HFFc6 (cell line): ENCODE measurements around the gene MDC1. TPM values are rescaled to one million over a fixed set of nuclear protein-coding genes. Genes with fewer than 3 reads are reported as not detected.

Experiments used
- DNase-seq: peaks from one replicate; pipeline ENCODE4 v3.0.0-alpha.2; 2018
- H3K27ac Mint-ChIP-seq: 2 replicates; pipeline ENCODE4 v1.8.0; 2020; ENCODE audit warnings: mild to moderate bottlenecking, mixed read lengths
- H3K27me3 Mint-ChIP-seq: 2 replicates; pipeline ENCODE4 v1.8.0; 2021; ENCODE audit warnings: mild to moderate bottlenecking, moderate library complexity, mixed read lengths; ENCODE audit not compliant: insufficient read depth
- H3K36me3 Mint-ChIP-seq: 2 replicates; pipeline ENCODE4 v1.8.0; 2021; ENCODE audit warnings: low read depth, mixed read lengths
- H3K4me1 Mint-ChIP-seq: 2 replicates; pipeline ENCODE4 v1.8.0; 2020; ENCODE audit warnings: low read depth, mixed read lengths
- H3K4me3 Mint-ChIP-seq: 2 replicates; pipeline ENCODE4 v1.8.0; 2020; ENCODE audit warnings: mild to moderate bottlenecking, moderate library complexity, mixed read lengths
- H3K9me3 Mint-ChIP-seq: 2 replicates; pipeline ENCODE4 v1.8.0; 2020; ENCODE audit warnings: mild to moderate bottlenecking, mixed read lengths
- total RNA-seq, 6 experiments: library from RNA; stranded (reverse); fragmentation: NEBNext Ultra II Directional; extraction: Animal tissue kit (Norgen Biotek cat#: 25700); gene quantifications; 2 replicates in 1 of 6; 3 replicates in 5 of 6; pipeline ENCODE4 v1.2.3, GENCODE V29; 2021
- TF ChIP-seq, protein P1 (sequence below): fragments of 200-600 bp; sonication (generic); IDR thresholded peaks from 2 replicates; pipeline ENCODE4 v1.5.0; 2021; ENCODE audit warnings: antibody characterized with exemption, mild to moderate bottlenecking

Gene MDC1
- total RNA-seq, 6 experiments from 2014 or later: 18.4 to 31.9 (median 28.1) TPM

DNA sequence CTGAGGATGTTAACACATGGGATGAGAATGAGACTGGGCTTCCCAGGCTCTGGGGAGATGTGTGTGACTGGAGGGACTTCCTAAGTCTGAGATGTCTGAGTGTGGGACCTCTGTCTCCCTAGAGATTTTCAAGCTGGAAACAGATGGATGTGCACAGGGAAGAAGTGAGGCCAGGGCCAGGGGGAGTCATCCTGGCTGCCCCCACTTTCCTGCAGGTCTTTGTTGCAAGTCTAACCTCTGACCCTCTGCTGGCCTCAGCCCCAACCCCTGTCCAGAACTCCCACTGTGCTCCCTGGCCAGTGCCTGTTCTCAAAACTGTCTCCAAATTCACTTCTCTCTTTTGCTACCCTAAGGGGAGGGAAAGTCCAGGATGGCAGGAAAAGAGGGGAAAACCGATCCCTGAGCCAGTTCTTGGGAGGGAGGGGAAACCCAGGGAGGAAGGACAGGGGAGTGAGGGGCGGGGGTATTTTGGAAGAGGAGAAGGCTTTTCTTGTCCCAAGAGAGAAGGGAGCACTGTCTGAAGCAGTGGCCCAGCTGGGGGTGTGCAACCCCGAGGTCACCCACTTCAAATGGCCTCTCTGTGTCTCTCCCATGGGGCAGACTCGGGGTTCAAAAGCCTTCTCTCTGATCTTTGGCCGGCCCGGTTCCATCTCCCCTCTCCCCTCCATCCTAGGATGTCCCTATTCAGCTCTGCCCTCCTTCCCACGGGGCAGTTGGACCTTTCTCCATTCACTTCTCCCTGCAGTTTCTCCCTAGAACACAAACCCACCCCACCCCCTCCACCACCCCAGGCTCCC is 33.7 kb downstream of the MDC1 start:
- H3K27ac Mint-ChIP-seq: peak overlapping the region; percentile 95
- no peaks in the 10 kb centered on the region; the same call in 1 of the 2 replicates for H3K9me3 Mint-ChIP-seq
- no peaks in the 10 kb centered on the region; the same call in none of the 2 replicates for H3K27me3 Mint-ChIP-seq
- TF ChIP-seq, protein P1, sequence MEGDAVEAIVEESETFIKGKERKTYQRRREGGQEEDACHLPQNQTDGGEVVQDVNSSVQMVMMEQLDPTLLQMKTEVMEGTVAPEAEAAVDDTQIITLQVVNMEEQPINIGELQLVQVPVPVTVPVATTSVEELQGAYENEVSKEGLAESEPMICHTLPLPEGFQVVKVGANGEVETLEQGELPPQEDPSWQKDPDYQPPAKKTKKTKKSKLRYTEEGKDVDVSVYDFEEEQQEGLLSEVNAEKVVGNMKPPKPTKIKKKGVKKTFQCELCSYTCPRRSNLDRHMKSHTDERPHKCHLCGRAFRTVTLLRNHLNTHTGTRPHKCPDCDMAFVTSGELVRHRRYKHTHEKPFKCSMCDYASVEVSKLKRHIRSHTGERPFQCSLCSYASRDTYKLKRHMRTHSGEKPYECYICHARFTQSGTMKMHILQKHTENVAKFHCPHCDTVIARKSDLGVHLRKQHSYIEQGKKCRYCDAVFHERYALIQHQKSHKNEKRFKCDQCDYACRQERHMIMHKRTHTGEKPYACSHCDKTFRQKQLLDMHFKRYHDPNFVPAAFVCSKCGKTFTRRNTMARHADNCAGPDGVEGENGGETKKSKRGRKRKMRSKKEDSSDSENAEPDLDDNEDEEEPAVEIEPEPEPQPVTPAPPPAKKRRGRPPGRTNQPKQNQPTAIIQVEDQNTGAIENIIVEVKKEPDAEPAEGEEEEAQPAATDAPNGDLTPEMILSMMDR: no peak
- peak overlapping the region; percentile 92 for H3K4me3 Mint-ChIP-seq
- peaks cover 74% of the 10 kb centered on the region for H3K36me3 Mint-ChIP-seq
- DNase-seq: no peak
- peaks cover 61% of the 10 kb centered on the region for H3K4me1 Mint-ChIP-seq

DNA sequence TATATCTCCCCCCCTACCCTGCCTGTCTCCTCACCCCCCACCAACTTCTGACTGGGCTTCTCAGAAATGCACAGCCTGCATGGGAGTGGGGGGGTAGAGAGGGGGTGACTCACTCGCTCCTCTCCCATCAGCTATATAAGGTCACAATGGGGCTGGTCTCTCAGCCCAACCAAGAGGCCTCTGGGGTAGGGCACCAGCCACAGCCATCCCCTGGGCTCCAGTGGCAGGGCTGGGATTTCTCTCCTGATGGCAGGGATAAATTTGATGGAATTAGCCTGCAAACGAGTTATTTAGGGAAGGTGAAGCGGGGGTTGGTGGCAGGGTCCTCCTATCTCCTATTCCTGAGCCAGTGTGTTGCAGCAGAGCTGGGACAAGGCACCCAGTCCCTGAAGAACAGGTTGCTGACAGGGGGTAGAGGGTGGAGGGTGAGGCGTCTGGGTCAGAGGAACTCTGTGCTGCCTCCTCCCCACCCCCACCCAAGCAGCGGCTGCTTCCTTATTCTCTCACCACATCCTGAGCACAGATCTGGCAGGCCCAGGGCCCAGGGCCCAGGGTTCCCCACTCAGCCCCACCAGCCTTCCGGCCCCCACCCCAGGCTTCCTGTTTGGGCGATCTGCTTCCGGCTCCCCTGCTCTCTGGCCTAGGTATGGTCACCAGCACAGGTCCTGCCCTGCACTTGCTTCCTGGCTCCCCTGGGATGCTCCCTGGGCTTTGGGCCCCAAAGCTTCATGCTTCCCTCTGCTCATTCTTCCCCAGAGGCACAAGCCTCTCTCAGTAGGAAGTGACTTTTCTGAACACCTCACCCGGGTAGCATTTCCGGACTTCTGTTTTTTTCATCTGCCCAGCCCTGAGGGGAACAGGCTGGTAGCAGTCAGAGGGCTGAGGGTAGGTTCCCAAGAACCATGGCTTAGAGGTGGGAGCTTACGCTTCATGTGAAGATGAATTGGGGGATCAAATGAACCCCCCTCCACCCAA is 34.7 kb downstream of the MDC1 start:
- peak; percentile 88 for DNase-seq
- TF ChIP-seq, protein P1: no peak
- H3K36me3 Mint-ChIP-seq: peaks cover 69% of the 10 kb centered on the region

DNA sequence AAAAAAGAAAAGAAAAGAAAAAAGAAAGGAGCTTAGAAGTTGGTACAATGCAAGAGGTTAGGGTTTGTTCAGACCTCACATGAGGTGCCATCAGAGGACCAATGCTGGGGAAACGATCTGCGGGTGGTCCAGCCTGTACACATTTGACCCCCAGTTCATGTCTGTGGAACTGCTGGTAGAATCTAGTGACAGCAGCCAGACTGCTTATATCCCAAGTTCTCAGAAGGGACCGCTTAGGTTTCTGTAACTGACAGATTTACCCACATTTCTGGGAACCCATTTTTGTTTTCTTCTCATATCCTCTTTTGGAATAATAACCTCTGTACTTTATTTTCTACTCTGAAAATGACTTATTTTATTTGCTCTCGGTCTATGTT is 35.3 kb downstream of the MDC1 start:
- H3K27me3 Mint-ChIP-seq: no peaks in the 10 kb centered on the region; the same call in none of the 2 replicates
- peak overlapping the region; percentile 95 for H3K27ac Mint-ChIP-seq
- peaks cover 54% of the 10 kb centered on the region for H3K4me1 Mint-ChIP-seq
- H3K36me3 Mint-ChIP-seq: peaks cover 73% of the 10 kb centered on the region
- no peaks in the 10 kb centered on the region; the same call in 1 of the 2 replicates for H3K9me3 Mint-ChIP-seq
- no peak for DNase-seq
- H3K4me3 Mint-ChIP-seq: peak overlapping the region; percentile 92
- TF ChIP-seq, protein P1: no peak

More for the DNA sequence above, 34.7 kb downstream of the MDC1 start:
- Mint-ChIP-seq H3K4me3 (peak overlapping the region; percentile 92), H3K9me3 (no peaks in the 10 kb centered on the region; the same call in 1 of the 2 replicates), H3K4me1 (peaks cover 53% of the 10 kb centered on the region), H3K27me3 (no peaks in the 10 kb centered on the region; the same call in none of the 2 replicates), H3K27ac (peak overlapping the region; percentile 95)

DNA sequence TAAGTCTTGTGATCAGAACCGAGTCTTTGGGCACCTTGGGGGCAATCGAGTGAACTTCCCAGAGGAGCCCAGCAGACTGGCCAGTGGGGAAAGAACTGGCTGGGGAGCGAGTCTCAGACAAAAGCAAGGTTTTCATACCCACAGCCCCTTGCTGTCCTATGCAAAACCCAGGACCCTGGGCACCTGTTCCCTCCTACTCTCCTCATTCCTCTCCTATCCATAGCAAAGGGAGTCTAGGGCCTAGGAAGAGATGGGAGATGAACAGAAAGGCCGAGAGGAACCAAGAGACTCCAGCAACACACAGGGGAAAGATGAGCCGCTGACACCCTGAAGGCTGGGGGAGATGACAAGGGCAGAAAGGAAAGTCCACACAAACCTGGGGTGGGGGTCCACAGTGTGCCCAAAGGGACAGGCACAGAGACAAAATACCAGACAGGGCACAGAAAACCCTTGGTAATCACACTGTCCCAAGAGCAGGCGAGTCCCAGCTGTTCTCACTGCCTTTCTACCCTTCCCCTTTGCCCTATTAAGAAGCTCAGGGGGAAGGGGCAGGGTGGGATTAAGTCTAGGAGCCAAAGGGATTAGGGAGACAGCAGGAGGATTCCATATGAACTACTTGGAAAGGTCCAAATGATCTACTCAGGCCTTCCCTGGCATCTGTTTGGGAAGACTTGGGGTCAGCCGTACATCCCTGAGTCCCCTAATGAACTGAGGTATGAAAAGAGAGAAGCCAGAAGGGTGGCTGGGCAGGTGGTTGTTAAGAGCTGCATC is 37.1 kb downstream of the MDC1 start:
- TF ChIP-seq, protein P1: no peak
- Mint-ChIP-seq H3K4me3 (peak overlapping the region; percentile 92), H3K27ac (peak overlapping the region; percentile 65)

More for the DNA sequence above, 37.1 kb downstream of the MDC1 start:
- peaks cover 58% of the 10 kb centered on the region for H3K4me1 Mint-ChIP-seq
- H3K27me3 Mint-ChIP-seq: peaks cover 4% of the 10 kb centered on the region
- DNase-seq: no peak
- no peaks in the 10 kb centered on the region; the same call in 1 of the 2 replicates for H3K9me3 Mint-ChIP-seq
- H3K36me3 Mint-ChIP-seq: peaks cover 70% of the 10 kb centered on the region
